GM19025 (cell line): ENCODE data around the gene SMARCE1.

ENCODE experiments used
- ATAC-seq: cut with Tn5 transposase; IDR thresholded peaks from one replicate; pipeline ENCODE4 v1.9.1; 2021; ENCODE audit warnings: mild to moderate bottlenecking, low read depth, moderate library complexity; ENCODE audit not compliant: unreplicated experiment

The SMARCE1 gene

DNA sequence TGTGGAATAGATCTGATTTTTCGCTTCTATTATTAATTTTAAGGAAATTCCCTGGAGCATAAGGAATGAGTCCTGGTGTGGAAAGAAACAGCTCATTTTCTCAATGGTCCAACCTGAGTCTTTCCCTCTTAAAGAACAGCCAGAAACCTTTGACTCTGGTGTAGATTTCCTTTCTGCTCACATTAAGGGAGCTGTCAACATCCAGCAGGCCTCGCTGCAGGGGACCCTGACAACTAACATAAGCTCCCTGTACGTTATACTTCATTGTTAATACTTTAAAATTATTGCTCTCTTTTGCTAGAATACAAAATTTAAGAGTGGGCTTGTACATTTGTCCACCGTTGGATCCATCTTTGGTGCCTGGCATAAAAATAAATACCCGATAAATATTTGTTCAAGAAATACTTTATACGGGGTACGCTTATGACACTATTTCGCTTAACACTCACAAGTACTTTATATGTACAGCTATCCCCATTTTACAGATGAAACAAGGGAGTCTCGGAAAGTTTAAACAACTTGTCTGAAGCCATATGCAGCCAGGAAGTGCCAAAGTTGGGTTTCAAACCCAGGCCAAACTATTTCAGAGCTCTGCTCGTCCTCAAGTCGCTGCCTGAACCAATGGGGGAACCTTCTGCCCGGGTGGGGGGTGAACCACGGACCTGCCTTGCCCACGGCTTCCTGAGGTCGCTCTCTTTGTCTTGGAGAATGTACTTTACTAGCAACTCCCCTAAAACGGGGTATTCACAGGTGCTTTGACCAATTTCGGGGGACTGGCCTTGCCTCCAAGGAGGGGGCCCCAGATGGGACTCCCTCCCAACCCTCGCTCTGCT, 611 bp downstream of the SMARCE1 start:
- ATAC-seq, result peak; percentile 37

DNA sequence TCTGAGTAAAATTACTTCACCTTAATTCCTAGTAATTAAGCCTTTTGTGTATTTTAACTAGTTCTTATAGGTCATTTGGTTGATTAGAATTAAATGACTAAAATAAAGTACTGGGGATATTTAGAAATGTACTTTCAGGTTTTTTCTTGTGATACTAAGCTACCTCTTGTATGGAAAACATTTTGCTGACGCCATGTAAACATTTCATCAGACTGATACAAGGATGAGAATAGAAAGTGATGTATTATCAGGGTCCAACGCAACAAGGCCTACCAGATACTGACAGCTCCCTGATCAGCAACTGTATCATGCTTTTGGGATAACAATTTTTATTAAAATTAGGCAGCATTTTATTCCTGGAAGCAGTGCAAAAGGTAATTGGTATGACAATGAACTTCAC, 1.7 kb downstream of the SMARCE1 start:
- ATAC-seq, result no peak

DNA sequence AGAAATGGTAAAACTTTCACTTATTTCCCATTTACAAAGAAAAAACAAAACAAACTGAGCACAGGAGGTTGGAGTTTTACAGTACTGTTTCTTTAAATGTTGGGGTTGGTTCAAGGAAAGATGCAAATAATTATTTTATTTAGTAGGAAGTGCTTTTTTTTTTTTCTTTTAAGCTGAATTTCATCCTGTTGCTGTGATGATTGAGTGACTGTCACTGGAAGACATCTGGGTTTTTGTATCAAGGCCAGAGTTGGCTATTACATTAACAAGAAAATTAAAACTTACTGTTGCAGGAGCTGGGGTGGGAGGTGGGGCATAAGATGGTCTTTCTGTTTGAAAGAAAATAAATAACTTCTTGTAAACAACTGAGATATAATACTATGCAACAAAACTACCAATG, 2.3 kb downstream of the SMARCE1 start:
- no peak for ATAC-seq

DNA sequence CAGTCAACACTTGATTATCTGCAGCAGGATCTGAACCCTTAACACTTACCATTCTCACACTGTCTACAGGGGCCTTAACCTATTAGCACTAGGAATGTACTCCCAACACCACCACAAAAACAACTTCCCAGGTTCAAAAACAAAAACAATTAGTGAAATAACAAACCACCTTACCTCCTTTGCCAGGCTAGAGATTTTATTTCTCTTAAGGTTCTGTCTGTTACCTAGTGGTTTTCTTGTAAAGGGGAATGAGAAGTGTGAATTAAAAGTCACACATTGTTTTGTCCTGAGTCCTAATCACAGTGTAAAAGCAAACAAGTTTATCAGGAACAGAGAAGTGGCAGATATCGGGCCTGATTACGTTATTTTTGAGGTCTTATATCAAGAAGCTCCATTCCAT, 9.7 kb downstream of the SMARCE1 start:
- ATAC-seq, result no peak

DNA sequence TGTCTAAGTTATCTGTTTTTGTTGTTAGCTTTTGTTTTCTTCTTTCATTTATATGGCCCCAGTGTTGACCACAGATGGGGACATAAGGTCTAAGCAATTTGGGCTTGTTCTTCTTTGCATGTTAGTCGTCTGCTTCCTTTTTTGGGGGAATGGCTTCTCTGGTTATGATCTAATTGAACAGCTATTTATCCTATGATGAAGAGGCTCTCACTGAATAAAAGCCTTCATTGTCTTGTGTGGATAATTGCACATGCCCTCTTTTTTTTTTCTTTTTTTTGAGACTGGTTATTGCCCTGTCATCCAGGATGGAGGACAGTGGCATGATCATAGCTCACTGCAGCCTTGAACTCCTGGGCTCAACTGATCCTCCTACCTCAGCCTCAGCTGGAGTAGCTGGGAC, 13.7 kb downstream of the SMARCE1 start:
- no peak for ATAC-seq

DNA sequence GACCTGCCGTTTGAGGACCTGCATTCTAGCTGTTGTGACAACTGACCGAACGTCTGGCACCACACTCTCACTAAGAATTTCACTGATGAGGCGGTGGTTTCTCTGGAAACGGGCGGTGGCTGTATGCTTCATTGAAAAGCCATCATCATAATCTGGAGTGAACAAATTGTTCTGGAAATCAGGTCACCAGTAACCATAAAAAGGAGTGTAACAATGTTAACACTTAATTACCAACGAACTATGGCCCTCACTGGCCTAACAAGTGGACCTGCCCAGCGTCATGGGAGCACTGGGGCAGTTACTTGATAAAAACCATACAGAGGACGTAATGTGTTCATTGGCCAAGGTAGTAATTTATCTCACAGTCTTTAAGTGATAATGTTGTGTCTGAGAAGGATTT, 15.4 kb downstream of the SMARCE1 start:
- no peak for ATAC-seq

DNA sequence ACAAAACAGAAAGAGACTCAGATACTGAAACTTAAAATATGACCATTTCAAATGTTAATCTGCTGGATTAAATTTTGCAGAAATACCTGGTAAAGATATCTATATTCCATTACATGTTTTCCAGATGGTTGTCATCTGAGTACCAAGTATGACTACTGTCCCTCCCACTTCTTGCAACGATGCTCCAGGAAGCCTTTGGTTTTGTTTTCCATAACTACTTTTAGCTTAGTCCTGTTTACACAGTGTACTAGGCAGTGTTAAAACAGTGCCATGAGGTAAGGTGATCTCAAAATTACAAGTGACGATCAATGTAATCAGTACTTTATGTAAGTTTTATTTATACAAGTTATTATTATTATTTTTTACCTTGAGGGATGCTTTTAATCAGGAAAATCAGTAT, 17.8 kb downstream of the SMARCE1 start:
- no peak for ATAC-seq

DNA sequence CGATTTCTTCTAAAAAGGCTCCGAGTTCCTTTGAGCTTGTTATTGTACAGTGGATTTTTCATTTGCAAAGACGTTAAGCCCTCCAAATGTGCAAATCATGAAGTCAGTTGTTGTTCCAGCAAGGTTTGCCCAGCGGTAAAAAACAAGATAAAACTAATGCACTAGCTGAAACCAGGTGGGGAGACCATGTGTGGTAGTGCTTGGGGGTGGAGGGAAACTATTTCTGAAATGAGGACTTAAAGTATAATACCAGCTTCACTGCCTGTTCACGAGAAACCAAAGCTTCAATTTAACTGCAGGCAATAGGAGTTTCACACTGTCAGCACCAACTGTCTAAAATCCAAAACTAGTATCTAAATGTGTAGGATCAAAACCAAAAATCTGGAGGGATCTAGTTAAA, 22.3 kb downstream of the SMARCE1 start:
- ATAC-seq, result no peak

DNA sequence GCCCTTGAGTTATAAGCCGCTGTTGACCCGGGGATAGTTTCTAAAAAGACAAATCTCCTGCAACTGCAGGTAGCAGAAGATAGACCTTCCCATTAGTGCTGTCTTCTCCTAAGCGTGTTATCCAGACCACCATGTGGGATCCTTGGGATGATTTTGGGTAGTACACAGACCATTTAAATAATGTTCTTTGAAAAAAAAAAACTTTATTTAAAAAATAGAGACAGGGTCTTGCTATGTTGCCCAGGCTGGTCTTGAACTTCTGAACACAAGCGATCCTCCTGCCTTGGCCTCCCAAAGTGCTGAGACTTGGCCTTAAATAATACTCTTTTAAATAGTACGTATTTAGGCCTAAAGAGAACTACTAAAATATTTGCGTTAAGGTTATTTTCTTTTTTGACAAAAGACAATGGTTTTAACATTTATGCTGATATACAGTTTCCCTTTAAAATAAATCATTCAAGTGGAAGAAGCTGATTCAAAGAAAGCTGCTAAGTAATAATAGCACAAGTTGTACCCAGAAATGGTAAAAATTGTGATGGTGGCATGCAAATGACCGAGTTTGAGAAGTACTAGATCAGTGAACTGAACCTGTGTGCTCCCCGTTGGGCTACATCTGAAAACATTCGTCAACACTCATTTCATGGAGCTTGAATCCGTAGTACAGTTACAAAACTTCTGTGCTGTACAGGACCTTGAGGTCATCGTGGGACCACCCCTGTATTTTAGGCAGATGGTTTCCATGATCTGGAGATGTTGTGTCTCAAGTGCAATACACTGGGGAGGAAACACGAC, 24.0 kb downstream of the SMARCE1 start:
- no peak for ATAC-seq

DNA sequence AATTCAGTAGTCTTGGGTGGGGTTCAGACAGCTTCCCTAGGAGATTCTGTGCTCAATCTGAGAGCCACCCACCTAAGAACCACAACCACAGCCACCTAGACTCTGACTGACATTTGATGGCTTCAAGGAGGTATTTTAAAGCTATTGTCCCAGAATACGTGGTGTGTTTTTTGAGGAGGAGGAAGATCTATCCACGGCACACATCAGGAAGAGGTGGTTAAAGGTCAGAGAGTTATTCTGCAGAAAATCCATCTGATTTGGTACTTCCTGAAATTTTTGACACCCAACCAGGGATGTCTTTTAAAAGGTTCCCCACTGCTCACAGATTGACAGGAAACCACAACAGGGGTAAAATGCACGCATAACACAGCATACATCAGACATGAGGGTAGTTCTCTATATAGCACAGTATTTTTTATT, 25.1 kb downstream of the SMARCE1 start:
- no peak for ATAC-seq

DNA sequence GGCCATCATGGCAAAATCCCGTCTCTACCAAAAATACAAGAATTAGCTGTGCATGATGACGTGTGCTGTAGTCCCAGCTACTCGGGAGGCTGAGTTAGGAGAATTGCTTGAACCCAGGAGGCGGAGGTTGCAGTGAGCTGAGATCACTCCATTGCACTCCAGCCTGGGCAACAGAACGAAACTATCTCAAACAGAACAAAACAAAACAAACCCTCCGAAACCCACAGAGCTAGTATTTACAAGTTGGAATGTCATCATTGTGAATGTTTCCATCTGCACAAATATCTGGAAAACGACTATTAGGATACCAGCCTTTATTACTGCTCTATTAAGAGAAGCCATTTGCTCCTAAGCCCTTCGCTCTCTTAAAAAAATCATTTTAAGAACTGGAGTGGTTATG, 26.0 kb downstream of the SMARCE1 start:
- ATAC-seq, result no peak

DNA sequence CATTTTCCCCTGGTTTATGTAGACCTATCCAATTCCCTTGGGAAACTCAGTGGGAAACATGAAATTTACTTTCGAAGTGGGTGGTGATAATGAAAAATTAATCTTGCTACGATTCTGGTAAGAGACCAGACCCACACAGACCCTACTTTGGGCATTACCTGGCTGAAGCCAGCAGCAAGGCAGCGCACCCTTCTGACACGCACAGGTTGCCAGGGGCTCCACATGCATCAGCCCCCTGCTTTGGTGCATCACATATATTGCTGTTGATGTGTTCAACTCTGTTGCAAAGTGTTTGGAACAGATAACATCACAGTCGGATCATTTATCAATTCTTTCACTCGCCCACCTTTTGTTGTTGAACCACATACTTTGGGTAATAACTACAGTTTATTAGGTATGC, 26.6 kb downstream of the SMARCE1 start:
- no peak for ATAC-seq

DNA sequence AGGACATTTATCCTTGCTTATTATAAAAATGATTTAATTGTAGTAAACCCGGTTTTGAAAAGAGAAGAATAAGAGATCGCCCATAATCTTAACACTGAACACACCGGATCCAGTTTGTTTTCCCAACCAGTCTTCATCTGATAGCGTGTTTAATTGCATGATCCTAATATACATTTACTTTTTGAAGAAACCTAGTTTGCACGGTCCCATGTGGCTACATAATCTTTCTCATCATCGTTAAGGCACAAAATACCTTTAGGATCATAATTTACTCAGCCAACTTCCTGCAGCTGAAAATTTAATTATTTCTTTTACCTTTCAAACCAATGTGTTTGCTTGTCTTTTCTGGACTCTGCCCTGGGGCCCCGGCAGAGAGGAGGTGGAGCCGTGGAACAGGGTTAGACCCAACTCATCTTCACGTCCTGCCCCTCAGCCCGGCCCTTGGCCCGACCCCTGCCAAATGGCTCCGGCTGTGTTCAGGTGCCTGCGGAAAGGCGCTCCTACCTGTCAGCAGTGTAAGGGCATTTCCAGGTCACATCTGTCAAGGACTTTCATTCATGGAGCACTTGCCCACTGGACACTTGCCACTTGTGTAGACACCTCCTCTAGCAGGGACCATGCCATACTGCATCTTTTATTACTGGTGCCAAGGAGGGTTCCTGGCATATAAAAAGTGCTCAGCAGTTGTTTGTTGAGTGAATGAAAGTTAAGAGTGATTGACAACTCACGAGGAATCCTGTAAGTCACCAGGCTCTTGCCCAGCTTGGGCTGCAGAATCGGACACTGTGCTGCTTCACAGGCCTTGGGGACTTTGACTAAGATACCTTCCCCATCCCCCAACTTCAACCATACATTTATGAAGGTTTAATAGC, 28.6 kb downstream of the SMARCE1 start:
- ATAC-seq, result no peak

DNA sequence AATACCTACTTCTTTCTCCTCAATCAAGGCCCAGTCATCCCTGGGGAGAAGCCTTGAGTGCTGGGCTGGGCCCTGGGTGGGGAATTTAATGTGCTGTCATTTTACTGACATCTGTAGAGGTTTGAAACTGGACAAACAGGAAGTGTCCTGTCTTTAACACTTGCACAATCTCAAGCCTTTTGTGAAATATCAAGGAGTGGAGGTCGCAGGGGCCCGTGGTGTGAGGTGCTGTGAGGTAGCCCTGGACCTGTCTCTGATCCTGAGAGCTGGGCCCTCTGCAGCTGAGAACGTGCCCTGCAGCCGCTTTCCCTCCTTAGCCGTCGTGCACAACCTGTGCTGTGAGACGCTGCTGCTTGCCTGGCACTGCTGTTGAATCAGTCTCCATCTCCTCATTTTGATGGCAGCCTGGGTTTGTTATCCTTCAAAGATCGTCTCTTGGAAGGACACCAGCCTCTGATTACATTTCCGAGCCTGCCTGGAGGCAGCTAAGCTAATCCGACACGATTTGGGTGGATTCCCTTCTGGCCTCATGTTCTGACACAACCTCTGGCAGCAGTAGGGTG, 29.9 kb downstream of the SMARCE1 start:
- ATAC-seq, result no peak

DNA sequence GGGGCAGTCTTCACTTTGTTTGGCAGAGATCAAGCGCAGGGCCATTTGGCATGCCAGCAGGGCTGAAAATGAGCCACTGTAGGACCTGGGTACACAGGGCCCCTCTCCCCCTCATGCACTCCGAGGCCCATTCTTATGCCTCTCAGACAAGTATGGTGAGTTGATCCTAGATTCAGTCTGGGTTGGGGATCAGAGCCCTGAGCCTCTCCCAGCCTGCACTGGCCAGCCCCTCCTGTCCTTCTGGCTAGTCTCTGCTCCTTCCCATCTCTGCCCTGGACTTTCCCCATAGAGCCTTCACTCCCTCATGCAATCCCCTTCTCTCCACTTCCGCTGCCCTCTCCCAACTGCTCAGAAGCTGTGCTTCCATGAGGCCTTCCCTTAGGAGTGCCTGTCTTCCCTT, 31.0 kb downstream of the SMARCE1 start:
- ATAC-seq, result no peak

DNA sequence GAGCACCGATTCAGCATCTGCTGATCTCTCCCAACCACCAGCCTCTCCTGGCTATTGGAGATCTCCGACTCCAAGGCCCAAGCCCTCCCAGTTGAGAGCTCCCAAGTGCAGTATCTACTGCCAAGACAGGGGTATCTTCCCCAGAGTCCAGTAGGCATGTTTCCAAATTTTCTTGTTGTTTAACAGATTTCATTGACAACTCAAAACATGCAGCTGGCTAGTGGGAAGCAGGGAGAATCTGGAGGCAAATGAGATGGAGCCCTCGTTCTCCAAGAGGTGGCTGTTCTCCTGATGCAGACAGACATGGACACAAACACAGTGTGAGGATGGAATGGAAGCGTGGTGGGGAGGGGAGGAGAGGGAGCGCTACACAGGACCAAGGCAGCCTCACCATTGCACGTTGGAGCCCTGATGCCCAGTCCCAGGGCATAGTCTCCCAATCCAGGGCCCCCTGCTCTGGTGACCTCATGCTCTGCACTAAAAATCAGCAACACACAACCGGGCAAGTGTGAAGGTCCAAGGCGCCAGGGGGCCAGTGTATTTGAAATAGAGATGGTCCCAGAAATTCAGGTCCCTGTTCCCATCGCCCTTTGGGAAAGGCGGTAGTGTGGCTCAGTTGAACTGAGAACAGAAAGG, 31.7 kb downstream of the SMARCE1 start:
- no peak for ATAC-seq

DNA sequence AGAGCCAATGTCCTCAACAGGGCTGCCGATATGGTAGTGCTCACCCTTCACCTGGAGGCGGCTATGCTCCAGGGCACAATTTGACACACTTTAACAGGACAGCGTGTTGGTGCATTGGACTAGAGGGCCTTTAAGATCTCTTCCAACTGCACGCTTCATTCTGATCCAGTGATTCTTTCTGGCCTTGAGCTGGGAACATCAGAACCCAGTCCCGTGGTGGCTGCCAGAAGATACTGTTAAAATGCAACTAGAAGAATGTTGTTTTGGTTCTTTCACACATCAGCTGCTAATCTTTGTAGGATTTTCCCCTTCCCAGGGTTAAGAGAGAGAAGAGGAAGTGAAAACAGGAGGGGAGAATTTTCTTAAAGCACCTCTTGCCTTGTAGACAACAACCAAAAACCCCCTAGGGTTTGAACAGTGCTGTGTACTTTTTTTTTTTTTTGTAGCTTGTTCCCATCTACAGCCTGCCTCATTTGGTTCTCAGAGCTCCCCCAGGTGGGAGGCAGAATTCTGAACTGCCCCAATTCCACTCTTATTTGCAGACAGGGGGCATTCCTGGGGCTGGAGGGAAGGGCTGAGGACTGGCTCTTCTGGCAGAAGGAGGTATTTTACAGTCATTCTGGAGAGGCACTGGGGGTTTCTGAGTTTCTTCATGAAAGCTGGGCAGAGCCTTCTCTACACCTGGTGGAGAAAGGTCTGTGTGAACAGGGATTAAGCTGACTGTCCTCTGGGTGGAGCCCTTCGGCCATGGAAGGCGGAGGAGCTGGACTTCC, 32.4 kb downstream of the SMARCE1 start:
- ATAC-seq, result peak; percentile 70

DNA sequence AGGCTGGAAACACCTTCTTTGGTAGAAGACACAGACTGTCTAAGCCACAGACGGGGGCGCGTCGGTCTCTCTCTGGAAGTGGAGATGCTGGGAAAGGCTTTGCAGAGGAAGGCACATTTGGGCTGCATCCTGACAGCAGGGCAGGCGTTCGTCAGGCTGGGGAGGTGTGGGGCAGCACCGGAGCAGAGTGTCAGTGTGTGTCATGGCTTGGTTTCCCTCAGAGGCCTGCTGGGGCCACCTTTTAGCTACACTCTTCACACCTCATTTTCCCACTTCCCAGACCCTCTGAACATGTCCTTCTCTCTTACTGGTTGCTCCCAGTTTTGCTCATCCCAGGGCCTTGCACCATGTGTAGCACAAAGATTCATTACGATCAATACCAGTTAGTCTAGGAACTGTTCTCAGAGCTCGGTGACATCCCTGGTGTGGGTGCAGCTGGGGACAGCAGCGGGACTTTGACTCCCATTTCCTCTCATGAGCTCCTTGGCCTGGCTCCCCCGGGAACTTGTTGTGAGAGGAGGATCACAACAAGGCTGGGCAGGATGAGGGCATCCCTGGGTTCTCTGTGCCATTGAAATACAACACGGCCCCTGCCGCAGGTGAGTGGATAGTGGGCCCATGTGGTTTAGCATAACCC, 33.1 kb downstream of the SMARCE1 start:
- ATAC-seq, result no peak
